Keratinocyte (primary cell): ENCODE measurements around the gene CCDC194.

Experiments
- EZH2 ChIP-seq: IDR thresholded peaks from one replicate; pipeline ENCODE4 v1.6.1; 2012; ENCODE audit warnings: inconsistent platforms, mild to moderate bottlenecking, low read length, moderate library complexity
- TF ChIP-seq, protein P1 (sequence below), 3 experiments: IDR thresholded peaks in 1 of 3; conservative IDR thresholded peaks in 1 of 3; optimal IDR thresholded peaks in 1 of 3; 2 replicates in 2 of 3; 3 replicates in 1 of 3; pipeline versions ENCODE3 to v1.5.1; 2011; ENCODE audit warnings: low read length in 3 of 3, mild to moderate bottlenecking in 3 of 3, moderate library complexity in 2 of 3, control low read depth in 1 of 3, inconsistent platforms in 1 of 3; ENCODE audit not compliant: insufficient read depth in 2 of 3; ENCODE audit errors: extremely low read depth in 1 of 3

DNA sequence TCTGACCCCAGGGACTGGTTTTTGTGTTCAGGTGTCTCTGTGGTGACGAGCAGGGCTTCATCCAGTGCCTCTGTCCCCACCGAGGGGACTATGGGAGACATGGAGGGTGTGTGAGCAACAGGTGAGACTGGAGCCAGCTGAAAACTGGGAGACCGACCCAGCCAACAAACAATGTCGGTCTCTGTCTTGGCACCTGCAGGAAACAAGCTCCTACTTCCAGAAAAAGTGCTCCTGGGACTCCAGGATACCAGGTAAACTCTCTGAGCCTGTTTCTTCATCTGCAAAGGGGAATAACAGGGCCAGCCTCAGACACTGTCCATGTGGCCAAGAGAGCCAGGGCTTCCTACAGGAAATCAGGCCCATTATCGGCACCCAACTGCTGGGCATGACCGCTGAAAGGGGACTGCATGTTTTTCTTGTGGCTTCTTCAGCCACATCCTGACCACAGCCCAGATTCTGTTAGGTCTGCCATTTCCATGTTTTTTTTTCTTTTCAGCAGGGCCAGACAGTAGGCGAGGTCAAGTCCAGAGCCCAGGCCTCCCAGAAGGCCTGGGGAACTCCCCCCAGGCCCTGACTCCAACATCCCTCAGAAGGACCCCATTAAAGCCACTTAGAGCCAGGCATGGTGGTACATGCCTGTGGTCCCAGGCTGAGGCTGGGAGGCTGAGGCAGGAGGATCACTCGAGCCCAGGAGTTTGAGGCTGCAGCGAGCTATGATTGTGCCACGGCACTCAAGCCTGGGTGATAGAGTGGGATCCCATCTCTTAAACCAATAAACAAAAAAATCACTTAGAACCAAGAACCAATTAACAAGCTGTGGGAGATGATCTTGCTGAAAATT, 12.3 kb upstream of the CCDC194 start:
- TF ChIP-seq, protein P1, sequence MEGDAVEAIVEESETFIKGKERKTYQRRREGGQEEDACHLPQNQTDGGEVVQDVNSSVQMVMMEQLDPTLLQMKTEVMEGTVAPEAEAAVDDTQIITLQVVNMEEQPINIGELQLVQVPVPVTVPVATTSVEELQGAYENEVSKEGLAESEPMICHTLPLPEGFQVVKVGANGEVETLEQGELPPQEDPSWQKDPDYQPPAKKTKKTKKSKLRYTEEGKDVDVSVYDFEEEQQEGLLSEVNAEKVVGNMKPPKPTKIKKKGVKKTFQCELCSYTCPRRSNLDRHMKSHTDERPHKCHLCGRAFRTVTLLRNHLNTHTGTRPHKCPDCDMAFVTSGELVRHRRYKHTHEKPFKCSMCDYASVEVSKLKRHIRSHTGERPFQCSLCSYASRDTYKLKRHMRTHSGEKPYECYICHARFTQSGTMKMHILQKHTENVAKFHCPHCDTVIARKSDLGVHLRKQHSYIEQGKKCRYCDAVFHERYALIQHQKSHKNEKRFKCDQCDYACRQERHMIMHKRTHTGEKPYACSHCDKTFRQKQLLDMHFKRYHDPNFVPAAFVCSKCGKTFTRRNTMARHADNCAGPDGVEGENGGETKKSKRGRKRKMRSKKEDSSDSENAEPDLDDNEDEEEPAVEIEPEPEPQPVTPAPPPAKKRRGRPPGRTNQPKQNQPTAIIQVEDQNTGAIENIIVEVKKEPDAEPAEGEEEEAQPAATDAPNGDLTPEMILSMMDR (optimal IDR thresholded peaks at IDR 0.05 in 1 of 3, IDR thresholded peaks at IDR 0.05 in 1 of 3, conservative IDR thresholded peaks at IDR 0.05 in 1 of 3; ENCODE audit: extremely low read depth in 1 of 3, insufficient read depth in 2 of 3, low read length in 3 of 3): no peak
- no peak for TF ChIP-seq EZH2
